Measurements from ENCODE around the gene MYOZ2. TPM values are rescaled to one million over a fixed set of nuclear protein-coding genes. Genes with fewer than 3 reads are reported as not detected.

MYOZ2 gene
- total and polyA plus RNA-seq, 2 of the 13 experiments (the other 11 are each of a cell fraction or from before 2014, with no cell fraction given) = 0.03 TPM; not detected in 1

- TF ChIP-seq USF2 (IDR thresholded peaks at IDR 0.05; ENCODE audit: low read depth, low read length) = no peak
- no peak for TF ChIP-seq USF2 (CRISPR knock-in tag; IDR thresholded peaks at IDR 0.05; ENCODE audit: borderline replicate concordance)
- TF ChIP-seq PLSCR1 (CRISPR knock-in tag; IDR thresholded peaks at IDR 0.05; ENCODE audit: borderline replicate concordance) = no peak
- no peak for TF ChIP-seq CHD4 (IDR thresholded peaks at IDR 0.05; ENCODE audit: borderline replicate concordance, low read length)
Observed at GRCh38 chr4:119104644-119105273, 30.9 kb upstream of the MYOZ2 start (continued).

- 49% methylated on average over 1 of the region's 1 CpG for WGBS (ENCODE audit: low lambda C conversion rate)
Observed at GRCh38 chr4:119105605-119106004, 30.0 kb upstream of the MYOZ2 start.

More at GRCh38 chr4:119105605-119106004, 30.0 kb upstream of the MYOZ2 start:
- no peak overlapping the region for H3K4me3 ChIP-seq (replicated peaks in 1 of 3; ENCODE audit: insufficient read depth in 1 of 3, low read depth in 2 of 3, low read length in 3 of 3)
- peaks cover 13% of the 10 kb centered on the region for H3K4me1 ChIP-seq (ENCODE audit: insufficient read depth, low read length)
- no peaks in the 10 kb centered on the region for H3K27me3 ChIP-seq (ENCODE audit: control insufficient read depth in 1 of 2, insufficient read depth in 2 of 2, low read length in 2 of 2)
- no peaks in the 10 kb centered on the region for H3K79me2 ChIP-seq (ENCODE audit: insufficient read depth, low read length)
- no peak overlapping the region for H3K27ac ChIP-seq (ENCODE audit: extremely low read length, insufficient read depth, low read length)
- no peak overlapping the region for H3K4me2 ChIP-seq (ENCODE audit: low read depth, low read length)
- BruUV-seq (replicated peaks) = no TSS peak
- no peak overlapping the region for H3K9ac ChIP-seq (ENCODE audit: insufficient read depth, low read depth, low read length)
- DNase-seq (ENCODE audit: low spot score) (no peak), ATAC-seq (no peak), FAIRE-seq (no peak)
- in situ Hi-C loops (cut with HindIII; ENCODE audit: extremely low pct_ligation_motif_present, low pct_unique_long_range_greater_than_20kb) (no loop called here), intact Hi-C loops (cut with micrococcal nuclease; ENCODE audit: unreplicated experiment) (no loop called here)
- H3K9me3 ChIP-seq (ENCODE audit: low read length) = no peaks in the 10 kb centered on the region
- CTCF ChIA-PET (ENCODE audit: low intra/inter-chr PET ratio, low total read pairs) = no interaction called here
- no peaks in the 10 kb centered on the region for H3K36me3 ChIP-seq (replicated peaks in 1 of 2; ENCODE audit: control insufficient read depth in 1 of 2, insufficient read depth in 2 of 2, low read length in 2 of 2)
- H4K20me1 ChIP-seq (ENCODE audit: insufficient read depth, low read length) = no peaks in the 10 kb centered on the region
- POLR2A ChIA-PET = no interaction called here
- H2AFZ ChIP-seq (ENCODE audit: low read length) = no peak overlapping the region
- TF ChIP-seq ZNF18 (CRISPR knock-in tag; IDR thresholded peaks at IDR 0.05; ENCODE audit: insufficient replicate concordance) (no peak), CEBPB (IDR thresholded peaks at IDR 0.05; ENCODE audit: borderline replicate concordance, low read depth, low read length) (peak; percentile 46; the same call in 1 of the 2 replicates)

Data from HepG2 (cell line).